Measurements from ENCODE around the gene TLR10. TPM values are rescaled to one million over a fixed set of nuclear protein-coding genes. Genes with fewer than 3 reads are reported as not detected.
A peak's percentile ranks its signal among the peaks of the same experiment; 100 is the strongest.

The TLR10 gene
- total RNA-seq, 1 donor from 2014 or later = not detected

- peak; percentile 93 for DNase-seq (ENCODE audit: low read depth)
- TF ChIP-seq CTCF (IDR thresholded peaks at IDR 0.05; ENCODE audit: insufficient read depth, low read length, poor library complexity, severe bottlenecking) = no peak
- H3K27me3 ChIP-seq (ENCODE audit: control insufficient read depth, insufficient read depth, low read length) = no peaks in the 10 kb centered on the region
- H3K36me3 ChIP-seq (ENCODE audit: control insufficient read depth, insufficient read depth, low read length) = no peaks in the 10 kb centered on the region
- H3K4me3 ChIP-seq (ENCODE audit: low read depth, low read length) = no peak overlapping the region
Observed at GRCh38 chr4:38752941-38753806, 29.6 kb downstream of the TLR10 start.

GRCh38 chr4:38752372-38752940, 30.3 kb downstream of the TLR10 start:
- H3K36me3 ChIP-seq (ENCODE audit: control insufficient read depth, insufficient read depth, low read length) = no peaks in the 10 kb centered on the region
- H3K4me3 ChIP-seq (ENCODE audit: low read depth, low read length) = peak overlapping the region; percentile 3
- no peaks in the 10 kb centered on the region for H3K27me3 ChIP-seq (ENCODE audit: control insufficient read depth, insufficient read depth, low read length)
- peak; percentile 23 for DNase-seq (ENCODE audit: low read depth)
- no peak for TF ChIP-seq CTCF (IDR thresholded peaks at IDR 0.05; ENCODE audit: insufficient read depth, low read length, poor library complexity, severe bottlenecking)

GRCh38 chr4:38751341-38752010, 31.3 kb downstream of the TLR10 start:
- no peak for TF ChIP-seq CTCF (IDR thresholded peaks at IDR 0.05; ENCODE audit: insufficient read depth, low read length, poor library complexity, severe bottlenecking)
- no peaks in the 10 kb centered on the region for H3K36me3 ChIP-seq (ENCODE audit: control insufficient read depth, insufficient read depth, low read length)
- H3K4me3 ChIP-seq (ENCODE audit: low read depth, low read length) = no peak overlapping the region
- DNase-seq (ENCODE audit: low read depth) = no peak
- no peaks in the 10 kb centered on the region for H3K27me3 ChIP-seq (ENCODE audit: control insufficient read depth, insufficient read depth, low read length)

GRCh38 chr4:38749336-38749735, 33.5 kb downstream of the TLR10 start:
- no peak for DNase-seq (ENCODE audit: low read depth)
- no peaks in the 10 kb centered on the region for H3K36me3 ChIP-seq (ENCODE audit: control insufficient read depth, insufficient read depth, low read length)
- no peak overlapping the region for H3K4me3 ChIP-seq (ENCODE audit: low read depth, low read length)
- TF ChIP-seq CTCF (IDR thresholded peaks at IDR 0.05; ENCODE audit: insufficient read depth, low read length, poor library complexity, severe bottlenecking) = no peak
- no peaks in the 10 kb centered on the region for H3K27me3 ChIP-seq (ENCODE audit: control insufficient read depth, insufficient read depth, low read length)

GRCh38 chr4:38747629-38748028, 35.2 kb downstream of the TLR10 start:
- TF ChIP-seq CTCF (IDR thresholded peaks at IDR 0.05; ENCODE audit: insufficient read depth, low read length, poor library complexity, severe bottlenecking) = no peak
- H3K36me3 ChIP-seq (ENCODE audit: control insufficient read depth, insufficient read depth, low read length) = no peaks in the 10 kb centered on the region
- no peak for DNase-seq (ENCODE audit: low read depth)
- H3K27me3 ChIP-seq (ENCODE audit: control insufficient read depth, insufficient read depth, low read length) = no peaks in the 10 kb centered on the region
- no peak overlapping the region for H3K4me3 ChIP-seq (ENCODE audit: low read depth, low read length)

Data from kidney epithelial cell (primary cell).